ENCODE data around the gene ETNPPL.

The ETNPPL gene

DNA sequence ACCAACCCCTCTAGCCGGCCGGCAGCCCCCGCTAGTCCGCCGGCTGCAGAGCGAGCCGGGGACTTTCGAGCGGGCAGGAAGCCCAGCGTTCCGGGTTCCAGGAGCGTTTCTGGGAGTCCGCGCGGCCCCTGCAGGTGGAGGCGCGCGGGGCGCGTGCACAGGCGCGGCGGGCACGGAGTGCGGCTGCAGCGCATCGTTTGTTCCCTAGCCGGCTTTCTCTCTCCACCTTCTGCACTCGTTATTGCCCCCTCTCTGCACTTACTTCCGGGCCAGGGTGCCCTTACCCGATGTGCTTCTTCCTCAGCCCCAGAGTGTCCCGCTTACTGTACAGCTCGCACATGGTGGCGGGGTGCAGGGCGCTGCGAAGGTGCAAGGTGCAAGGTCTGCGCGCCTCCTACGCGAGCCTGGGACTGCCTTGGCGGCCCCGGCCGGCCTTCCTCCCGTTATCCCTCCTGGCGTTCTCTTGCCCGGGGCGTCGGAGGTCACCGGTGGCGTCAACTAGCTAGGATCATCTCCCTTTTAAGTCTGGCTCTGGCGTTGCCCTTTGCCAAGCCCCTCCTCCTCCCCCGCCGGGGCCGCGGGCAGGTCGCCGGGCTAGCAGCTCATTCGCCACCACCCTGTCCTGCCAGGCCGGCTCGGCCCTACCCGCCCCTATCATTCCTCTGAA lies at the start of gene ETNPPL:
ETNPPL (minus strand) TSS at position 495 of the 667 bp plus-strand sequence; CDS start at position 340, 155 bp downstream.
- no peak for DNase-seq (ENCODE audit: extremely low read depth, low read depth)
- TF ChIP-seq, protein P1, sequence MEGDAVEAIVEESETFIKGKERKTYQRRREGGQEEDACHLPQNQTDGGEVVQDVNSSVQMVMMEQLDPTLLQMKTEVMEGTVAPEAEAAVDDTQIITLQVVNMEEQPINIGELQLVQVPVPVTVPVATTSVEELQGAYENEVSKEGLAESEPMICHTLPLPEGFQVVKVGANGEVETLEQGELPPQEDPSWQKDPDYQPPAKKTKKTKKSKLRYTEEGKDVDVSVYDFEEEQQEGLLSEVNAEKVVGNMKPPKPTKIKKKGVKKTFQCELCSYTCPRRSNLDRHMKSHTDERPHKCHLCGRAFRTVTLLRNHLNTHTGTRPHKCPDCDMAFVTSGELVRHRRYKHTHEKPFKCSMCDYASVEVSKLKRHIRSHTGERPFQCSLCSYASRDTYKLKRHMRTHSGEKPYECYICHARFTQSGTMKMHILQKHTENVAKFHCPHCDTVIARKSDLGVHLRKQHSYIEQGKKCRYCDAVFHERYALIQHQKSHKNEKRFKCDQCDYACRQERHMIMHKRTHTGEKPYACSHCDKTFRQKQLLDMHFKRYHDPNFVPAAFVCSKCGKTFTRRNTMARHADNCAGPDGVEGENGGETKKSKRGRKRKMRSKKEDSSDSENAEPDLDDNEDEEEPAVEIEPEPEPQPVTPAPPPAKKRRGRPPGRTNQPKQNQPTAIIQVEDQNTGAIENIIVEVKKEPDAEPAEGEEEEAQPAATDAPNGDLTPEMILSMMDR (IDR thresholded peaks at IDR 0.05; ENCODE audit: low read depth, low read length): no peak

DNA sequence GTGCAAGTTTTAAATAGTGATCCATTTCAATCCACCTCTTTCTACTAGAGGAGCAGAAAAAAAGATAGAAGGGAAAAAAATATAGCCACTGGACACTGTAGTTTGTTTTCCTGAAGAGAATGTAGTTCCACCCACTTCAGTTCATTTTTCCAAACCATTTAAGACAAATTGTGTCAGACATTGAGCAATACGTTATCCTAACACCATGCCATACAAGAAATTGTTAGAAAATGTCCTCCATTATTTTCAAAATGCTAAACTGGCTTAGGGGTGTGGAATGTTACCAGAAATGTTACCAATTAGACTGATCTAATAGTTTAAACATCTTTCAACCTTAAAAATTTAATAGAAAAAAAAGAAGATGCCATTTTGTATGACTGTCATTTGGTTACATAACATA lies 48.6 kb upstream of the ETNPPL start:
- TF ChIP-seq, protein P1 (IDR thresholded peaks at IDR 0.05; ENCODE audit: low read depth, low read length): no peak

DNA sequence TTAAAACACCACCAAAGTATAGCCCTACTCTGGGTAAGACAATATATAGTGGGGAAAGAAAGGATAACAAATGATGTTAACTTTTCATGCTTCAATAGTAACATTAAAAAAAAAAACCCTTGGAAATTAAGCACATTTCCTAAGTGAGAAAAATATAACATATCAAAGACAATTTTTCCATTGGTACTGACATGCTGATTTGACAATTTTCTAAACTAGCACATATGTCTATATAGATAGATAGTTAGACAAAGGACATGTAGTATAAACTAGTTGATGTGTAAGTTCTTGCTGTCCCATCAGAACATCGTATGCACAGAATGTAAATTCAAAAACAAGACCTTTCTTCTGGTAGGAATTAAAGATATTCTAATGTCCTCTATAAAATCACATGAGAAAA lies 47.2 kb upstream of the ETNPPL start:
- no peak for DNase-seq (ENCODE audit: extremely low read depth, low read depth)
- TF ChIP-seq, protein P1 (IDR thresholded peaks at IDR 0.05; ENCODE audit: low read depth, low read length): no peak

More for the DNA sequence above, 48.6 kb upstream of the ETNPPL start:
- DNase-seq (ENCODE audit: extremely low read depth, low read depth): no peak

DNA sequence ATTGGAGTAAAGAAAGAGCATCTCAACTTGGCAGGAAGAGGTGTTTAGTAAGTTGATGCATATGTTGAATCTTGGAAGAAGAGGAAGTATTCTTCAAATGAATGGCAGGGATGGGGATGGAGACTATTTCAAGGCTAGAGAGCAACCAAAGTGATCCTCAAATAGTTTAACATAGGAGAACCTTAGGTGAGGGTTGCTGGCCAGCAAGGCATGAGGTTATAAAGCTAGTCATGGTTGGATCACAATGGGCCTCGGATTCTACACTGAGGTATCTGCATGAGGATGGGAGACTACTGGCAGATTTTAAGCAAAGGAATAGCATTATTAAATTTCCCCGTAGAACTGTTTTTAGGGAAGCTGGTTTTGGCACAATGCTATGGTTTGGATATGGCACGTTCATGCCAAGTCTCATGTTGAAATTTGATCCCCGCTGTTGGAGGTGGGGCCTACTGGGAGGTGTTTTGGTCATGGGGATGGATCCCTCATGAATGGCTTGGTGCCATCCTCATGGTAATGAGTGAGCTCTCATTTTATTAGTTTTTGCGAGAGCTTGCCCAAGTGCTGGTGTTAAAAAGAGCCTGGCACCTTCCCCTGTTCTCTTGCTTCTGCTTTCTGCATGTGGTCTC lies 41.9 kb upstream of the ETNPPL start:
- no peak for DNase-seq (ENCODE audit: extremely low read depth, low read depth)
- TF ChIP-seq, protein P1 (IDR thresholded peaks at IDR 0.05; ENCODE audit: low read depth, low read length): no peak

DNA sequence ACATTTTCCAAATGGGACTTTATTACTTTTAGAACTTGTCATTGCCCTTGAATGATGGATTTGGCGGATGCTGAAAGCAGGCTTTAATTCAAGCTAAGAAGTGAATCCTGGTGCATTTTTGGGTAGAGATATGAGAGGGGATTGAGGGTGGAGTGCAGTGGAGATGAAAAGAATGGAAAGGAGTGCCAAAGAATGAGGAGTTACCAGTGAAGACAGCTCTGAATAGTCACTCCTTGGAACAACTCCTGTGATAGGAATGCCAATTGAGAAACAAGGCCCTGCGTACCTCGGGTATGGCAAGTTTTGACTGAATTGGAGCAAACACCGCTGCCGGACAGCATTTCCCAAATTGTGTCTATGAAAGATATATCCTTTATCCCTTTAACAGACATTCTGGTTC lies 36.5 kb upstream of the ETNPPL start:
- no peak for DNase-seq (ENCODE audit: extremely low read depth, low read depth)
- TF ChIP-seq, protein P1 (IDR thresholded peaks at IDR 0.05; ENCODE audit: low read depth, low read length): no peak

DNA sequence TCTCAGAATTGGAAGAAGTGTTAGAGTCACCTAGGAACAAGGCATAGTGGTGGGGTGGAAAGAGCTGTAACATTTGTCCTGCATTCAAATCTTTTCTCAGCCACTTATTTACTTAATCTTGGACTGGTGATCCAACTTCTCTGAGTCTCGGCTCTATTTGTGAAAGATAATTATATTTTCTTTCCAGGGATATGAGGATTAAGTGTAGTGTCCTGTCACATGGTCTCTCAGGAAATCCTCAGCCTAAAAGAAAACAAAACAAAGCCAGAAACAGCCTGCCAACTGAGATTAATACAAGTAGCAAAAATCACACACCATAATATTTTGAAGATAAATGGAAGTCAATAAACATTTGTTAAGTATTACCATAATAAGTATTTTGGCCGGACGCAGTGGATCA lies 33.3 kb upstream of the ETNPPL start:
- no peak for DNase-seq (ENCODE audit: extremely low read depth, low read depth)
- TF ChIP-seq, protein P1 (IDR thresholded peaks at IDR 0.05; ENCODE audit: low read depth, low read length): no peak

DNA sequence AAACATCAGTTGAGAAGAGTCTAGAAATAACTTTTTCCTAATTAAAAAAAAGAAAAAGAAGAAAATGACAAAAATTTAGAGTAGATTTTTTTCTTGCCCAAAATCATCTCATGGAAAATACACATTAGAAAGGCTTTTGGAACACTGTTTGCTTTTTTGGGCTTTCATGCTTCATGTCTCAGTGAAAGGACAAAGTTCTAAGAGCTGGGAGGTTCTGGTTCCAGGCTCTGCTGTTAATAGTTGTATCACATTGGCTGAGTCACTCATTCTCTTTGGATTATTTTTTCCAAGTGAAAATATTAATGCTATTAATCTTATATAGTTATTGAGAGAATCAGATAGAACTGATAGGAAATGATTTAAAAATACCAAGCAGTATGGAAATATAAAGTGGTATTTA lies 32.9 kb upstream of the ETNPPL start:
- TF ChIP-seq, protein P1 (IDR thresholded peaks at IDR 0.05; ENCODE audit: low read depth, low read length): no peak
- DNase-seq (ENCODE audit: extremely low read depth, low read depth): no peak
